ENCODE measurements around the gene METTL4. TPM values are rescaled to one million over a fixed set of nuclear protein-coding genes. Genes with fewer than 3 reads are reported as not detected.

The METTL4 gene
- total and polyA plus RNA-seq, 2 experiments from 2014 or later: 7.6 to 16.0 TPM

- H3K9me2 ChIP-seq (replicated peaks; ENCODE audit: insufficient read depth): no peaks in the 10 kb centered on the region
- WGBS (ENCODE audit: low lambda C conversion rate, missing lambda C conversion rate): 76% methylated on average over 3 of the region's 3 CpGs
- H3K4me1 ChIP-seq (ENCODE audit: insufficient read depth): no peaks in the 10 kb centered on the region
- H3K79me2 ChIP-seq: no peaks in the 10 kb centered on the region
- H3K4me3 ChIP-seq: no peak overlapping the region
- no peaks in the 10 kb centered on the region for H4K20me1 ChIP-seq (ENCODE audit: insufficient read depth, poor library complexity, severe bottlenecking)
- no peak overlapping the region for H3K27ac ChIP-seq
- H3K4me2 ChIP-seq: no peak overlapping the region
- H2AFZ ChIP-seq: no peak overlapping the region
- TF ChIP-seq CTCF (IDR thresholded peaks at IDR 0.05; ENCODE audit: poor library complexity) (no peak), EZH2 (IDR thresholded peaks at IDR 0.05; ENCODE audit: borderline replicate concordance) (no peak), EZH2phosphoT487 (IDR thresholded peaks at IDR 0.05; ENCODE audit: low read depth, severe bottlenecking, unreplicated experiment) (no peak)
- no peak for DNase-seq (ENCODE audit: low spot score)
- no peaks in the 10 kb centered on the region for H3K9me3 ChIP-seq (ENCODE audit: low read depth)
- H3K36me3 ChIP-seq (replicated peaks; ENCODE audit: insufficient read depth, low read depth): no peaks in the 10 kb centered on the region
- H3K27me3 ChIP-seq: no peaks in the 10 kb centered on the region
Observed at GRCh38 chr18:2502394-2502793, 68.9 kb downstream of the METTL4 start.

GRCh38 chr18:2497797-2498196 is 73.5 kb downstream of the METTL4 start:
- Histone ChIP-seq H3K9me3 (ENCODE audit: low read depth) (no peaks in the 10 kb centered on the region), H3K4me3 (no peak overlapping the region), H3K4me1 (ENCODE audit: insufficient read depth) (no peaks in the 10 kb centered on the region), H4K20me1 (ENCODE audit: insufficient read depth, poor library complexity, severe bottlenecking) (no peaks in the 10 kb centered on the region), H3K4me2 (no peak overlapping the region), H2AFZ (no peak overlapping the region), H3K9me2 (replicated peaks; ENCODE audit: insufficient read depth) (no peaks in the 10 kb centered on the region), H3K27ac (no peak overlapping the region), H3K27me3 (no peaks in the 10 kb centered on the region), H3K36me3 (replicated peaks; ENCODE audit: insufficient read depth, low read depth) (no peaks in the 10 kb centered on the region), H3K79me2 (no peaks in the 10 kb centered on the region)
- no peak for DNase-seq (ENCODE audit: low spot score)
- TF ChIP-seq CTCF (IDR thresholded peaks at IDR 0.05; ENCODE audit: poor library complexity): no peak
- no peak for TF ChIP-seq EZH2 (IDR thresholded peaks at IDR 0.05; ENCODE audit: borderline replicate concordance)
- TF ChIP-seq EZH2phosphoT487 (IDR thresholded peaks at IDR 0.05; ENCODE audit: low read depth, severe bottlenecking, unreplicated experiment): no peak
- WGBS (ENCODE audit: low lambda C conversion rate, missing lambda C conversion rate): 83% methylated on average over 3 of the region's 3 CpGs

GRCh38 chr18:2495381-2495780 is 75.9 kb downstream of the METTL4 start:
- no peak for TF ChIP-seq CTCF (IDR thresholded peaks at IDR 0.05; ENCODE audit: poor library complexity)
- no peak overlapping the region for H3K27ac ChIP-seq
- 100% methylated on average over 1 of the region's 1 CpG for WGBS (ENCODE audit: low lambda C conversion rate, missing lambda C conversion rate)
- no peaks in the 10 kb centered on the region for H4K20me1 ChIP-seq (ENCODE audit: insufficient read depth, poor library complexity, severe bottlenecking)
- no peaks in the 10 kb centered on the region for H3K79me2 ChIP-seq
- no peaks in the 10 kb centered on the region for H3K9me2 ChIP-seq (replicated peaks; ENCODE audit: insufficient read depth)
- H3K9me3 ChIP-seq (ENCODE audit: low read depth): no peaks in the 10 kb centered on the region
- no peaks in the 10 kb centered on the region for H3K4me1 ChIP-seq (ENCODE audit: insufficient read depth)
- no peak overlapping the region for H3K4me3 ChIP-seq
- H3K4me2 ChIP-seq: no peak overlapping the region
- no peak for DNase-seq (ENCODE audit: low spot score)
- no peak overlapping the region for H2AFZ ChIP-seq
- no peaks in the 10 kb centered on the region for H3K36me3 ChIP-seq (replicated peaks; ENCODE audit: insufficient read depth, low read depth)
- no peaks in the 10 kb centered on the region for H3K27me3 ChIP-seq

- Histone ChIP-seq H3K36me3 (replicated peaks; ENCODE audit: insufficient read depth, low read depth) (no peaks in the 10 kb centered on the region), H3K79me2 (no peaks in the 10 kb centered on the region), H2AFZ (no peak overlapping the region), H3K27me3 (no peaks in the 10 kb centered on the region), H3K4me3 (no peak overlapping the region), H3K27ac (no peak overlapping the region), H4K20me1 (ENCODE audit: insufficient read depth, poor library complexity, severe bottlenecking) (no peaks in the 10 kb centered on the region), H3K4me2 (no peak overlapping the region), H3K9me3 (ENCODE audit: low read depth) (no peaks in the 10 kb centered on the region), H3K9me2 (replicated peaks; ENCODE audit: insufficient read depth) (no peaks in the 10 kb centered on the region), H3K4me1 (ENCODE audit: insufficient read depth) (no peaks in the 10 kb centered on the region)
- 76% methylated on average over 4 of the region's 4 CpGs for WGBS (ENCODE audit: low lambda C conversion rate, missing lambda C conversion rate)
- no peak for DNase-seq (ENCODE audit: low spot score)
- TF ChIP-seq EZH2 (IDR thresholded peaks at IDR 0.05; ENCODE audit: borderline replicate concordance) (no peak), CTCF (IDR thresholded peaks at IDR 0.05; ENCODE audit: poor library complexity) (no peak)
Observed at GRCh38 chr18:2494921-2495320, 76.4 kb downstream of the METTL4 start.
